Mesendoderm (in vitro differentiated cells): Measurements from ENCODE around the gene SIRPA.

Source experiments
- DNase-seq: peaks from one replicate; pipeline ENCODE4 v3.0.0; 2013
- H2AK5ac ChIP-seq: 2 replicates; pipeline ENCODE4 v1.6.1; 2013; ENCODE audit warnings: low read length, inconsistent platforms
- H2BK120ac ChIP-seq: 2 replicates; pipeline ENCODE4 v1.6.1; 2013; ENCODE audit warnings: low read depth, mild to moderate bottlenecking, low read length, moderate library complexity, mixed read lengths
- H2BK15ac ChIP-seq: replicated peaks from 2 replicates; pipeline ENCODE4 v1.6.1; 2013; ENCODE audit warnings: low read depth, mild to moderate bottlenecking, moderate library complexity
- H2BK5ac ChIP-seq: 2 replicates; pipeline ENCODE4 v1.6.1; 2013; ENCODE audit warnings: low read length, inconsistent platforms
- H3K18ac ChIP-seq: 2 replicates; pipeline ENCODE4 v1.6.1; 2013; ENCODE audit warnings: mild to moderate bottlenecking, low read length, mixed read lengths
- H3K23ac ChIP-seq: one replicate; pipeline ENCODE4 v1.6.1; 2013; ENCODE audit warnings: low read length
- H3K27ac ChIP-seq: 2 replicates; pipeline ENCODE4 v1.5.1; 2013; ENCODE audit warnings: low read depth, mild to moderate bottlenecking, inconsistent platforms, low read length, moderate library complexity
- H3K27me3 ChIP-seq: 2 replicates; pipeline ENCODE4 v1.6.1; 2013; ENCODE audit warnings: low read length, control low read depth, mild to moderate bottlenecking, inconsistent platforms; ENCODE audit not compliant: insufficient read depth, poor library complexity
- H3K36me3 ChIP-seq: 2 replicates; pipeline ENCODE4 v1.6.1; 2013; ENCODE audit warnings: low read length, inconsistent platforms; ENCODE audit not compliant: control insufficient read depth, insufficient read depth
- H3K4ac ChIP-seq: one replicate; pipeline ENCODE4 v1.6.1; 2013; ENCODE audit warnings: low read depth, mild to moderate bottlenecking, low read length, moderate library complexity
- H3K4me1 ChIP-seq: 2 replicates; pipeline ENCODE4 v1.6.1; 2013; ENCODE audit warnings: low read depth, low read length, inconsistent platforms; ENCODE audit not compliant: control insufficient read depth
- H3K4me2 ChIP-seq: 2 replicates; pipeline ENCODE4 v1.6.1; 2013; ENCODE audit warnings: low read length
- H3K4me3 ChIP-seq: 2 replicates; pipeline ENCODE4 v1.5.1; 2013; ENCODE audit warnings: mild to moderate bottlenecking, low read length
- H3K56ac ChIP-seq: one replicate; pipeline ENCODE4 v1.6.1; 2013; ENCODE audit warnings: low read length
- H3K79me1 ChIP-seq: 2 replicates; pipeline ENCODE4 v1.6.1; 2013; ENCODE audit warnings: low read length, inconsistent platforms
- H3K79me2 ChIP-seq: 2 replicates; pipeline ENCODE4 v1.6.1; 2013; ENCODE audit warnings: mild to moderate bottlenecking, low read length; ENCODE audit not compliant: control insufficient read depth, insufficient read depth
- H3K9ac ChIP-seq: 2 replicates; pipeline ENCODE4 v1.6.1; 2013; ENCODE audit warnings: low read length, inconsistent platforms
- H4K5ac ChIP-seq: one replicate; pipeline ENCODE4 v1.6.1; 2013; ENCODE audit warnings: low read length
- H4K8ac ChIP-seq: one replicate; pipeline ENCODE4 v1.6.1; 2013; ENCODE audit warnings: low read depth, mild to moderate bottlenecking, control low read depth, low read length, moderate library complexity
- WGBS: extraction: QIAGEN DNeasy Blood & Tissue Kit; methylation state at CpG from one replicate; pipeline ENCODE4 v1.1.7; 2013; ENCODE audit warnings: low lambda C conversion rate, missing lambda C conversion rate; ENCODE audit not compliant: insufficient coverage; ENCODE audit errors: extremely low coverage; 5-methylcytosine and 5-hydroxymethylcytosine counted together

SIRPA gene

DNA sequence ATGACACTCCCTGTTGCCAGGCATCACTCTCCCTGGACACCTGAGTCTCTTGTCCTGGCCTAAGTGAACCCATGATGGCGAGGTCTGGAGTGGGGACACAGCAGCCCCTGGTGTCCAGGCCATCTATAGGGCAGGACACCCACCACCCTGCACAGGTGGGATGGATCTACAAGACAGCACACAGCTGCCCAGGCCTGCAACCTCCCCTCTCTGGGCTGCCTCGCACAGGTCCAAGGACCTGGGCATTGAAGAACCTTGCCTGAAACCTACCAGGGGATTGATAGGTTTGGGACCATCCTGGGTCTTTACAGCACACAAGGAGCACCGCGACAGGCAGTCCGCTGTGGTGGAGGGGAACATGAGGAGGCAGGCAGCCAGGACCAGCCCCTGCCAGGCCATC, 87.5 kb downstream of the SIRPA start:
- Histone ChIP-seq H3K56ac (no peak overlapping the region), H2BK5ac (no peak overlapping the region), H3K18ac (no peak overlapping the region), H2BK15ac (no peak overlapping the region), H3K4me2 (no peak overlapping the region), H3K4me3 (no peak overlapping the region), H3K4ac (no peak overlapping the region), H2AK5ac (no peak overlapping the region), H3K27ac (no peak overlapping the region), H3K36me3 (no peaks in the 10 kb centered on the region), H3K23ac (no peak overlapping the region), H4K8ac (no peak overlapping the region), H3K27me3 (no peaks in the 10 kb centered on the region), H2BK120ac (no peak overlapping the region), H3K79me1 (no peaks in the 10 kb centered on the region), H3K79me2 (no peaks in the 10 kb centered on the region), H3K9ac (no peak overlapping the region), H3K4me1 (no peaks in the 10 kb centered on the region), H4K5ac (no peak overlapping the region)
- WGBS: no CpG with 5 or more reads among the region's 5 CpGs
- DNase-seq: no peak

DNA sequence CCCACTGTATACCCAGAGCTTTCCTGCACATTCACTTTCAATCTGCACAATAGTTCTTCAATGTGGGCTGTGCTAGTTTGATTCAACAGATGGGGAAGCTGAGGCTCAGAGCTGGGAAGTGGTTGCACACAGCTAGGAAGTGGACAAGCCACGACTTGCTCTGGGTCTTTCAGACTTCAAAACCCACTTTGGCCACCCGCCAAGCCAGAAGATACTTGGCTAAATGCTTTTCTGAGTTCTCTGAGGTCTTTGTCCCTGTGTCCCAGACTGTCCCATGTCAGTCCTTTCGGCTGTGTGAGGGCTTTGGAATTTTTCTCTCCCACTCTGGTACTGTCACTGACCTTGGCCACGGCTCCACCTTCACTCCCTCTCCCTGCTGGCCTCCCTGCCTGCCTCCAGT, 88.1 kb downstream of the SIRPA start:
- Histone ChIP-seq H3K4me1 (no peaks in the 10 kb centered on the region), H3K9ac (no peak overlapping the region), H3K4me3 (no peak overlapping the region), H2BK5ac (no peak overlapping the region), H3K4me2 (no peak overlapping the region), H3K36me3 (no peaks in the 10 kb centered on the region), H4K8ac (no peak overlapping the region), H3K79me1 (no peaks in the 10 kb centered on the region), H3K27ac (no peak overlapping the region), H2BK120ac (no peak overlapping the region), H3K27me3 (no peaks in the 10 kb centered on the region), H3K18ac (no peak overlapping the region), H3K79me2 (no peaks in the 10 kb centered on the region), H3K4ac (no peak overlapping the region), H2BK15ac (no peak overlapping the region), H2AK5ac (no peak overlapping the region), H3K56ac (no peak overlapping the region), H4K5ac (no peak overlapping the region), H3K23ac (no peak overlapping the region)
- WGBS: no CpG with 5 or more reads among the region's 4 CpGs
- no peak for DNase-seq

DNA sequence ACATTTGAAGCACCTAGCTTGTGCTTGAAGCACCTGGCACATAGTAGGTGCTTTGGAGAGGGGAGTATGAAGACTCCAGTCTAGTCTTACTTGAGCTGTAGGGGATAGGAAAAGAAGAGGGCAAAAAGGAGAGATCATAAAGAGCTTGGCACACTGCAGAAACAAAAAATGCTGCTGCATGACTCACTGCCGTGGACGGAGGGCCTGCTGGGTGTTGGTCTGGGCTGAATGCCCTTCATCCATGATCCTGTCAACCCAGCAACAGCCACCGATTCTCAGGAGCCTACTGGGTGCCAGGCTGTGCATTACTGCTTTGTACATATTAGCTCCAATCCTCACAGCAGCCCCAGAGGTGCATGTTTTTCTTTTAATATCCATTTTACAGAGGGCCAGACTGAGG, 92.6 kb downstream of the SIRPA start:
- no peaks in the 10 kb centered on the region for H3K79me1 ChIP-seq
- H3K27ac ChIP-seq: no peak overlapping the region
- H3K9ac ChIP-seq: no peak overlapping the region
- no peak overlapping the region for H2BK120ac ChIP-seq
- no peaks in the 10 kb centered on the region for H3K79me2 ChIP-seq
- no peak overlapping the region for H3K18ac ChIP-seq
- H3K4me2 ChIP-seq: no peak overlapping the region
- H2BK15ac ChIP-seq: no peak overlapping the region
- H3K27me3 ChIP-seq: no peaks in the 10 kb centered on the region
- H3K4me1 ChIP-seq: no peaks in the 10 kb centered on the region
- no CpG with 5 or more reads among the region's 3 CpGs for WGBS
- H2BK5ac ChIP-seq: no peak overlapping the region
- no peak overlapping the region for H4K5ac ChIP-seq
- H4K8ac ChIP-seq: no peak overlapping the region
- H3K4ac ChIP-seq: no peak overlapping the region
- H3K4me3 ChIP-seq: no peak overlapping the region
- no peaks in the 10 kb centered on the region for H3K36me3 ChIP-seq
- H3K56ac ChIP-seq: no peak overlapping the region
- H3K23ac ChIP-seq: no peak overlapping the region
- no peak for DNase-seq
- no peak overlapping the region for H2AK5ac ChIP-seq
